Sigmoid colon (tissue), 4 donors: ENCODE data around the gene REELD1.

Experiments used
- CTCF ChIP-seq, 4 experiments: fragments of 450-650 bp in 3 of 4; fragments of 200-600 bp in 1 of 4; IDR thresholded peaks; one replicate each; pipeline ENCODE4 v1.5.1; 2016 to 2019; ENCODE audit warnings: antibody characterized with exemption in 4 of 4, mild to moderate bottlenecking in 3 of 4, moderate library complexity in 2 of 4
- EP300 ChIP-seq, 4 donors: sonication (generic); formaldehyde crosslinking; IDR thresholded peaks; one replicate each; pipeline ENCODE4 v1.6.1; 2017; ENCODE audit warnings: antibody characterized with exemption in 4 of 4
- POLR2A ChIP-seq, 2 donors: fragments of 450-650 bp; IDR thresholded peaks; one replicate each; pipeline ENCODE4 v1.6.1; 2016; ENCODE audit warnings: antibody characterized with exemption in 2 of 2, mild to moderate bottlenecking in 2 of 2, moderate library complexity in 2 of 2
- POLR2AphosphoS5 ChIP-seq, 4 donors: sonication (generic); formaldehyde crosslinking; IDR thresholded peaks; one replicate each; pipeline ENCODE4 v1.6.1; 2017; ENCODE audit warnings: antibody characterized with exemption in 4 of 4

GRCh38 chr4:146278986-146279385 lies 64.6 kb downstream of the REELD1 start:
- TF ChIP-seq CTCF (IDR thresholded peaks at IDR 0.05) (no peak), POLR2A (IDR thresholded peaks at IDR 0.05) (no peak), EP300 (IDR thresholded peaks at IDR 0.05) (no peak), POLR2AphosphoS5 (IDR thresholded peaks at IDR 0.05) (no peak)
